ENCODE measurements around the gene TAS2R3.

Gene TAS2R3

GRCh38 chr7:141785706-141786552 lies 22.0 kb downstream of the TAS2R3 start:
- DNase-seq (ENCODE audit: low spot score), result peak; percentile 47

- DNase-seq (ENCODE audit: low spot score), result no peak
These were observed 24.4 kb downstream of the TAS2R3 start for GRCh38 chr7:141788296-141788695.

DNA sequence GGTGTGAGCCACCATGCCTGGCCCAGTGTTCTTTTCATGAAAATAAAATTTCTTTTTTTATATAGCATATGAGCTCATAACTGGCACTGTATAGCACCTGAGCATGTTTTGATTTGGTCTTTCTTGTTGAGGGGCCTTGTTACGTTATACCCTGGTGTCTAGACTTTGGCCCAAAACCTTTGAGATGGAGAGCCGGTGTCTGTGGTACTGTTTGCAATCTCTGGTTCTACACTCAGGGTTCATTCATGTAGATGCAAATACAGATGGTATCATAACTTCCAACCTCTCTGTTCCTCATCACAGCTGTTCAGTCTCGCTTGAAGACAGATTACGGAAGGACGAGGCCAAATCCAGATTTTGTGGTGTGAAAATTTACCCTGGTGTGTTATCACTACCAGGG lies 26.0 kb downstream of the TAS2R3 start, which contains the start of gene TAS2R5:
TAS2R5 (plus strand) TSS at position 301 of the 400 bp plus-strand sequence. CDS start 145 bp downstream, outside the sequence.
- DNase-seq (ENCODE audit: low spot score), result no peak

- no peak for DNase-seq (ENCODE audit: low spot score)
These were observed 28.6 kb downstream of the TAS2R3 start for GRCh38 chr7:141792526-141792925.

Small RNA genes within 50 kb of the gene (small RNA-seq; reads per million reads assigned to genes)
- 0 reads per million in 2 experiments for gene RNU1-82P
